Stomach smooth muscle (tissue), 2 donors: ENCODE measurements around the gene RNF39.
"Not testable (repeated sequence)": the region's sequence is repeated elsewhere in the genome, so short reads cannot be mapped to it uniquely, and the experiment has no call there.

Experiments
- H3K27ac ChIP-seq: one replicate; pipeline ENCODE4 v1.7.0; 2013; ENCODE audit warnings: mild to moderate bottlenecking, low read length, inconsistent platforms
- H3K27me3 ChIP-seq, 2 donors: one replicate each; pipeline ENCODE4 v1.7.0; 2013; ENCODE audit warnings: low read length in 2 of 2; ENCODE audit not compliant: insufficient read depth in 2 of 2, control insufficient read depth in 1 of 2
- H3K36me3 ChIP-seq, 2 donors: one replicate each; pipeline ENCODE4 v1.7.0; 2013; ENCODE audit warnings: low read length in 2 of 2; ENCODE audit not compliant: control insufficient read depth in 2 of 2, insufficient read depth in 2 of 2
- H3K4me1 ChIP-seq: one replicate; pipeline ENCODE4 v1.7.0; 2013; ENCODE audit warnings: low read length; ENCODE audit not compliant: control insufficient read depth, insufficient read depth
- H3K4me3 ChIP-seq, 2 donors: one replicate each; pipeline ENCODE4 v1.7.0; 2013; ENCODE audit warnings: low read length in 2 of 2
- H3K9ac ChIP-seq, 2 donors: one replicate each; pipeline ENCODE4 v1.7.0; 2013; ENCODE audit warnings: low read length in 2 of 2, mild to moderate bottlenecking in 1 of 2
- H3K9me3 ChIP-seq, 2 donors: one replicate each; pipeline ENCODE4 v1.7.0; 2013; ENCODE audit warnings: low read length in 2 of 2; ENCODE audit not compliant: control insufficient read depth in 2 of 2
- donor health status: healthy.
- donor health status: Pancreatic carcinoma.

Gene RNF39

GRCh38 chr6:30053682-30054081 lies 21.9 kb downstream of the RNF39 start:
- Histone ChIP-seq H3K27me3 (no peaks in the 10 kb centered on the region), H3K9ac (no peak overlapping the region), H3K36me3 (peaks cover 7 to 9% of the 10 kb centered on the region in 2 donors), H3K4me1 (no peaks in the 10 kb centered on the region), H3K9me3 (no peaks in the 10 kb centered on the region), H3K4me3 (no peak overlapping the region), H3K27ac (no peak overlapping the region)

GRCh38 chr6:30047220-30047619 lies 28.3 kb downstream of the RNF39 start:
- Histone ChIP-seq H3K27ac (no peak overlapping the region), H3K4me3 (no peak overlapping the region), H3K36me3 (no peaks in the 10 kb centered on the region), H3K9ac (no peak overlapping the region), H3K9me3 (no peaks in the 10 kb centered on the region), H3K27me3 (no peaks in the 10 kb centered on the region), H3K4me1 (no peaks in the 10 kb centered on the region)

GRCh38 chr6:30044630-30045029 lies 30.9 kb downstream of the RNF39 start:
- Histone ChIP-seq H3K9ac (no peak overlapping the region), H3K27ac (no peak overlapping the region), H3K4me1 (no peaks in the 10 kb centered on the region), H3K36me3 (no peaks in the 10 kb centered on the region), H3K27me3 (no peaks in the 10 kb centered on the region), H3K4me3 (no peak overlapping the region), H3K9me3 (no peaks in the 10 kb centered on the region)

GRCh38 chr6:30043744-30044143 lies 31.8 kb downstream of the RNF39 start:
- H3K9me3 ChIP-seq, result no peaks in the 10 kb centered on the region
- no peaks in the 10 kb centered on the region for H3K27me3 ChIP-seq
- no peak overlapping the region for H3K9ac ChIP-seq
- no peaks in the 10 kb centered on the region for H3K36me3 ChIP-seq
- no peaks in the 10 kb centered on the region for H3K4me1 ChIP-seq
- no peak overlapping the region for H3K27ac ChIP-seq
- no peak overlapping the region for H3K4me3 ChIP-seq

GRCh38 chr6:30042914-30043313 lies 32.7 kb downstream of the RNF39 start:
- Histone ChIP-seq H3K27me3 (no peaks in the 10 kb centered on the region), H3K9ac (no peak overlapping the region), H3K27ac (no peak overlapping the region), H3K36me3 (no peaks in the 10 kb centered on the region), H3K4me3 (no peak overlapping the region), H3K9me3 (no peaks in the 10 kb centered on the region), H3K4me1 (no peaks in the 10 kb centered on the region)

GRCh38 chr6:30042476-30042875 lies 33.1 kb downstream of the RNF39 start:
- H3K9me3 ChIP-seq, result no peaks in the 10 kb centered on the region
- H3K36me3 ChIP-seq, result no peaks in the 10 kb centered on the region
- no peaks in the 10 kb centered on the region for H3K4me1 ChIP-seq
- no peak overlapping the region for H3K4me3 ChIP-seq
- no peak overlapping the region for H3K9ac ChIP-seq
- H3K27me3 ChIP-seq, result no peaks in the 10 kb centered on the region
- no peak overlapping the region for H3K27ac ChIP-seq

GRCh38 chr6:30041821-30042220 lies 33.7 kb downstream of the RNF39 start:
- Histone ChIP-seq H3K27me3 (no peaks in the 10 kb centered on the region), H3K9me3 (no peaks in the 10 kb centered on the region), H3K27ac (no peak overlapping the region), H3K9ac (no peak overlapping the region), H3K4me3 (no peak overlapping the region), H3K4me1 (no peaks in the 10 kb centered on the region), H3K36me3 (no peaks in the 10 kb centered on the region)

GRCh38 chr6:30041221-30041620 lies 34.3 kb downstream of the RNF39 start:
- no peaks in the 10 kb centered on the region for H3K36me3 ChIP-seq
- H3K4me3 ChIP-seq, result no peak overlapping the region
- no peaks in the 10 kb centered on the region for H3K4me1 ChIP-seq
- H3K9ac ChIP-seq, result no peak overlapping the region
- no peak overlapping the region for H3K27ac ChIP-seq
- no peaks in the 10 kb centered on the region for H3K9me3 ChIP-seq
- no peaks in the 10 kb centered on the region for H3K27me3 ChIP-seq

GRCh38 chr6:30037182-30037788 lies 38.3 kb downstream of the RNF39 start:
- H3K4me3 ChIP-seq, result no peak overlapping the region

GRCh38 chr6:30035784-30036183 lies 39.8 kb downstream of the RNF39 start:
- H3K27me3 ChIP-seq, result no peaks in the 10 kb centered on the region
- no peak overlapping the region for H3K4me3 ChIP-seq
- no peaks in the 10 kb centered on the region for H3K4me1 ChIP-seq
- peaks cover 0 to 4% of the 10 kb centered on the region in 2 donors for H3K36me3 ChIP-seq
- H3K9me3 ChIP-seq, result no peaks in the 10 kb centered on the region
- no peak overlapping the region for H3K9ac ChIP-seq
- H3K27ac ChIP-seq, result no peak overlapping the region

More at GRCh38 chr6:30037182-30037788, 38.3 kb downstream of the RNF39 start:
- Histone ChIP-seq H3K9me3 (no peaks in the 10 kb centered on the region), H3K9ac (no peak overlapping the region), H3K27me3 (no peaks in the 10 kb centered on the region), H3K4me1 (no peaks in the 10 kb centered on the region), H3K36me3 (peaks cover 0 to 4% of the 10 kb centered on the region in 2 donors), H3K27ac (no peak overlapping the region)

GRCh38 chr6:30033440-30033839 lies 42.1 kb downstream of the RNF39 start:
- not testable (repeated sequence) for H3K4me1 ChIP-seq, H3K27me3 ChIP-seq, H3K9ac ChIP-seq, H3K27ac ChIP-seq, H3K9me3 ChIP-seq, H3K36me3 ChIP-seq, H3K4me3 ChIP-seq
